PC-9 (cell line): ENCODE measurements around the gene COMMD9.

Source experiments
- EZH2 ChIP-seq: fragments of 200-600 bp; sonication (generic); IDR thresholded peaks from 2 replicates; pipeline ENCODE4 v1.8.0; 2017; ENCODE audit warnings: antibody characterized with exemption, low read depth
- TF ChIP-seq, protein P1 (sequence below): fragments of 200-600 bp; sonication (generic); conservative IDR thresholded peaks from 2 replicates; pipeline ENCODE4 v1.6.1; 2017; ENCODE audit warnings: mixed run types, antibody characterized with exemption, mild to moderate bottlenecking, moderate library complexity

DNA sequence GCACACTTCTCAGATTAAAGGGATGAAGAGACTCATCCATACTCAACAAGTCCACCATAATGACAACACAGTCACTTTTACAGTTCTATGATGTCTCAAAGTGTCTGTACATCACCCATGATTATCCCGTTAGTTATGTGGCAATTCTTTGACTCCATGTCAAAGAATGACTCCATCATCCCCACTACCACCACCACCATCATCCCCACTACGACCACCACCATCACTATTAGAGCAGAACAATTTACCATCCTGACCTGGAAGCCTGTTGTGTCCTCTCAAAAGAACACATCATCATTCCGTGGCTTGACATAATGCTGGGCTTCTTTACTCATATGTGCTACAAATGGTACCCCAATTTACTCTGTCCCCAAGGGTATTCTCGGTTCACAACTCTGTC, 20.6 kb upstream of the COMMD9 start:
- TF ChIP-seq EZH2: no peak
- TF ChIP-seq, protein P1, sequence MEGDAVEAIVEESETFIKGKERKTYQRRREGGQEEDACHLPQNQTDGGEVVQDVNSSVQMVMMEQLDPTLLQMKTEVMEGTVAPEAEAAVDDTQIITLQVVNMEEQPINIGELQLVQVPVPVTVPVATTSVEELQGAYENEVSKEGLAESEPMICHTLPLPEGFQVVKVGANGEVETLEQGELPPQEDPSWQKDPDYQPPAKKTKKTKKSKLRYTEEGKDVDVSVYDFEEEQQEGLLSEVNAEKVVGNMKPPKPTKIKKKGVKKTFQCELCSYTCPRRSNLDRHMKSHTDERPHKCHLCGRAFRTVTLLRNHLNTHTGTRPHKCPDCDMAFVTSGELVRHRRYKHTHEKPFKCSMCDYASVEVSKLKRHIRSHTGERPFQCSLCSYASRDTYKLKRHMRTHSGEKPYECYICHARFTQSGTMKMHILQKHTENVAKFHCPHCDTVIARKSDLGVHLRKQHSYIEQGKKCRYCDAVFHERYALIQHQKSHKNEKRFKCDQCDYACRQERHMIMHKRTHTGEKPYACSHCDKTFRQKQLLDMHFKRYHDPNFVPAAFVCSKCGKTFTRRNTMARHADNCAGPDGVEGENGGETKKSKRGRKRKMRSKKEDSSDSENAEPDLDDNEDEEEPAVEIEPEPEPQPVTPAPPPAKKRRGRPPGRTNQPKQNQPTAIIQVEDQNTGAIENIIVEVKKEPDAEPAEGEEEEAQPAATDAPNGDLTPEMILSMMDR: no peak
